Measurements from ENCODE around the gene SSH3. TPM values are rescaled to one million over a fixed set of nuclear protein-coding genes. Genes with fewer than 3 reads are reported as not detected.
A peak's percentile ranks its signal among the peaks of the same experiment; 100 is the strongest.
"Not testable (repeated sequence)": the region's sequence is repeated elsewhere in the genome, so short reads cannot be mapped to it uniquely, and the experiment has no call there.

The SSH3 gene
- total RNA-seq, 1 experiment from 2014 or later = 180 TPM

DNA sequence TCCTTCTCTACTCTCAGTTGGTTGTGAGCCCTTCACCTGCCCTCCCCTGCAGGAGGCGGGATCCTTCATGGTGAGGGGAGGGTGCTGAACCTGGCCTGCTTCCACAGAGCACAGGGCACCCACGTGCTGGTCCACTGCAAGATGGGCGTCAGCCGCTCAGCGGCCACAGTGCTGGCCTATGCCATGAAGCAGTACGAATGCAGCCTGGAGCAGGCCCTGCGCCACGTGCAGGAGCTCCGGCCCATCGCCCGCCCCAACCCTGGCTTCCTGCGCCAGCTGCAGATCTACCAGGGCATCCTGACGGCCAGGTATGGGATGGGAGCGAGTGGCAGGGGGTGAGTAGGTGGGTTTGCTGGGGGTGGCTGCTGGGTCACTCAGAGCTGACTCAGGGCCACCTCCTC lies 6.3 kb downstream of the SSH3 start:
- no peak for DNase-seq (ENCODE audit: low spot score)

DNA sequence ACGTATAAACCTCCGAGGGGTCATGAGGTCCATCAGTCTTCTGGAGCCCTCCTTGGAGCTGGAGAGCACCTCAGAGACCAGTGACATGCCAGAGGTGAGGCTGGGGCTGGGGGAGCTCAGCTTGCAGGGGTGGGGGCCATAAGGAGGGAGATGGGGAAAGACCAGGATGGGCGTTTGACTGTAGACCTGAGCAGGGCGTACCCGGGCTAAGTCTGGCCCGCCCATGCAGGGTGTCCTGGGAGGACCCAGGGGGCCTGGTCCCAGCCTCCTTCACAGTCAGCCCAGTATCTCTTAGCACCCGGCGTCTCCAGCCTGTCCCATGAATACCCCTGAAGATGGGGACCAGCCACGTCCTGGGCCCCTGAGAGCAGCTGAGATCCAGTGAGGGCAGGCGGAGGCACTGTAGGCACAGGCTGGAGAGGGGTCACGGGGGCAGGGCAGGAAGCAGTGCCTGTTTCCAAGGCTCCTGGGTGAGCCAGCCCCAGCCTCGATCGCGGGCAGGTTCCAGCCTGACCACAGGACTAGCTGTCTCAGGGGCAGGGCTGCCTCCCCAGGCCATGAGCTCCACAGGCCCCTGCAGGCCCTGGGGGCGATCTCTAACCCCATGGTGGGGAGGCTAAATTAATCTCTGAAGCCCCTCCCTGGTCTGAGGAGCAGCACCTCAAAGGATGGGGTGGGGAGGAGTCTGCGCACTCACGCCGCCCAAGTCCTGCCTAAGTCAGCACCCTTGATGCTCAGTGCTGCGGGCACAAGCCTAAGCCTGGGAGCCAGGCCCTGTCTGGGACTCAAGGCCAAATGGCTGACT lies 7.1 kb downstream of the SSH3 start:
- DNase-seq (ENCODE audit: low spot score) = peak; percentile 22

DNA sequence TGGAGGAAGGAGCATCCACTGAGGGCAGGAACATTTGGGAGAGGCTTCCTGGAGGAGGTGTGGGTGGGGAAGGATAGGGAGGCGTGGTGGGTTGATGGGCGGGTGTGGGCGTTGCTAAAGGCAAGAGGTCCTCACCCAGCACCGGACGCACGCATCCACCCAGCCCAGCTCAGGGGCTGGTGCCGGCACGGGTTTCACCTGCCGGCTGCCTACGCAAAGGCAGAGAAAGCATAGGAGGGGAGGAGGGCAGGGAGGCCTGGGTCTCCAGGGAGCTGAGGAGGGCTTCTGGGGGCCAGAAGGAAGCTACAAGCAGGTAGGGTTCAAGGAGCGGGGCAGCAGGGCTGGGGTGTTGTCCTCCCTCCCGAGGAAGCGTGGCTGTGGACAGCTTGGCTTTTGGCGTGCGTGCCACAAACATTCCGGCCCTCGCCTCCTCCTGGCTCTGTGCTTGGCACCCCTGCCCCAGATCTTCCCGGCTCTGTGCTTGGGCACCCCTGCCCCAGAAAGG lies 7.8 kb downstream of the SSH3 start:
- DNase-seq (ENCODE audit: low spot score) = no peak

DNA sequence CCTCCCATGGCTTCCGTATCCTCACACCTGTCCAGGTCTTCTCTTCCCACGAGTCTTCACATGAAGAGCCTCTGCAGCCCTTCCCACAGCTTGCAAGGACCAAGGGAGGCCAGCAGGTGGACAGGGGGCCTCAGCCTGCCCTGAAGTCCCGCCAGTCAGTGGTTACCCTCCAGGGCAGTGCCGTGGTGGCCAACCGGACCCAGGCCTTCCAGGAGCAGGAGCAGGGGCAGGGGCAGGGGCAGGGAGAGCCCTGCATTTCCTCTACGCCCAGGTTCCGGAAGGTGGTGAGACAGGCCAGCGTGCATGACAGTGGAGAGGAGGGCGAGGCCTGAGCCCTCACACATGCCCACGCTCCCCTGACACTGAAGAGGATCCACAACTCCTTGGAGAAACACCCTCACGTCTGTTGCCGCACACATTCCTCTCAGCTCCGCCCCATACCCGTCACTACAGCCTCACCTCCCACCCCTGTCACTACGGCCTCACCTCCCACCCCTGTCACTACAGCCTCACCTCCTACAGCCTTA lies 8.3 kb downstream of the SSH3 start:
- peak; percentile 80 for DNase-seq (ENCODE audit: low spot score)

DNA sequence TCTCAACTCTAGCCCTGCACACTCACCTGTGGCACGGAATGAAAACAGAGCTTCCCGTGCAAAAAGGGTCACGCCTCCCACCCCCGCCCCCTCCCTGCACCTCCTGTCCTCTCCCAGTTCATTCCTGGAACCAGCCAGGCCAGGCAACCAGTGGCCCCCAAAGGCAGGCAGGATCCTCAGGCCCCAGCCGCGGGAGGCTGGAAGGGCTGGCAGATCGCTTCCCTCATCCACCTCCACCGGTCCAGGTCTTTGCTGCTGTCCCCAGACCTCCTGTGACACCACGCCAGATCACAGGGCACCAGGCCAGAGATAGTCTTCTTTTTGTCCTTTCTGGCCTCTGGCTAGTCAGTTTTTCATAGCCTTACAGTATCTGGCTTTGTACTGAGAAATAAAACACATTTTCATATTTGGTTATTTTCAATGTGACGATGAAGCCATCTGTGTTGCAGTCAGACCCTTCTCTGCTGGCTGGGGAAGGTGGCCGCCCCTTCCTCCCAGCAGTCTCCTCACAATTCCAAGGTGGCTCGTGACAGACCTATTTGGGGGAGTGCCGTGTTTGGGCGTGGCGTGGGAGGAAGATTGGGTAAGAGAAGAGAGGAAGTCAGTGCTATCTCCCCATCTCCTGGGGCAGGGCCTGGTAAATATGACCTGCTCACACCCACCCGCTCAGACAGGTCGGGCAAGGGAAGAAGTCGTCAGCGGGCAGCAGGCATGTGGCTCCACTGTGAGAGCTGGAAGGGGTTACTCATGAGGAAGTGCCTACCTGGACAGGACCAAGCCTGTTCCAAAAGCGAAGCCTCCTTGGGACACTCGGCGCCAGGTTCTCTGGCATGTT lies 9.1 kb downstream of the SSH3 start:
- peak; percentile 94 for DNase-seq (ENCODE audit: low spot score)

DNA sequence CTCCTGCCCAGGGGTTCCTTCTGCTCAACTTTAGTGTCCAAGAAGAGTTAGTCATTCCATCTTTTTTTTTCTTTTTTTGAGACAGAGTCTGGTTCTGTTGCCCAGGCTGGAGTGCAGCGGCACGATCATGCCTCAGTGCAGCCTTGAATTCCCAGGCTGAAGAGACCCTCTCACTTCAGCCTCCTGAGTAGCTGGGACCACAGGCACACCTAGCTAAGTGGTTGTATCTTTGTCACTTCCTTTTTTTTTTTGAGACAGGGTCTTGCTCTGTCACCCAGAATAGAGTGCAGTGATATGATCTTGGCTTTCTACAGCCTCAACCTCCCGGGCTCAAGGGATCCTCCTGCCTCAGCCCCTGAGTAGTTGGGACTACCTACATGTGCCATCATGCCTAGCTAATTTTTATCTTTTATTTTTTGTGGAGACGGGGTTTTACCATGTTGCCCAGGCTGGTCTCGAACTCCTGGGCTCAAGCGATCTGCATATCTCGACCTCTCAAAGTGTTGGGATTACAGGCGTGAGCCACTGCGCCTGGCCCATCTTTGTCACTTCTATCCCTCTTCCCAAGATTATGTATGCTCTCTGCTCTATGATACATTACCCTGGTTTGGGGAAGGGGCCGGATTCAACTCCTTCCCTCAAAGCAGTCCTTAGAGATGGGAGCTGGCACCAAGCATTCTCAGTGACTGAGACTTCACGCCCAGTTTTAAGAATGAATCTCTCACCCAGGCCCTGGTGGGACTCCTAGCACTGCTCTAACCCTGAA lies 10.0 kb downstream of the SSH3 start:
- no peak for DNase-seq (ENCODE audit: low spot score)

DNA sequence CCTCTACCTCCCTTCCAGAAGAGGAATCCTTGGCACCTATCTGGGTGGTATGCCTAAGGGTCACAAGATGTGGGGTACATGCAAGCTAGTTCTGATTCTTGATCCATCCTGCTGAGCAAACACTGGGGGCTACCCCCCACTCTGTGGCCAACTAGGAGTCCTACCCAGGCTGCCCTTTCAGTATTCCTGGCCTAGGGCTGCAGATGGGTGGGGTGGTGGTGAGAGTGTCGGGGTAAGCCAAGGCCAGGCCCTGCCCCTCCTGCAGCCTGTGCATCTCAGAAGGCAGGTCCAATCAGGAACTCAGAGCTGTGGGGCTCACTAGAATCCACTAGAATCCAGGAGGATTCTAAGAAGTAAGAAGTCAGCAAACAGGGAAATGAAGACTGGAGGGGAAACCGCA lies 10.9 kb downstream of the SSH3 start:
- no peak for DNase-seq (ENCODE audit: low spot score)

DNA sequence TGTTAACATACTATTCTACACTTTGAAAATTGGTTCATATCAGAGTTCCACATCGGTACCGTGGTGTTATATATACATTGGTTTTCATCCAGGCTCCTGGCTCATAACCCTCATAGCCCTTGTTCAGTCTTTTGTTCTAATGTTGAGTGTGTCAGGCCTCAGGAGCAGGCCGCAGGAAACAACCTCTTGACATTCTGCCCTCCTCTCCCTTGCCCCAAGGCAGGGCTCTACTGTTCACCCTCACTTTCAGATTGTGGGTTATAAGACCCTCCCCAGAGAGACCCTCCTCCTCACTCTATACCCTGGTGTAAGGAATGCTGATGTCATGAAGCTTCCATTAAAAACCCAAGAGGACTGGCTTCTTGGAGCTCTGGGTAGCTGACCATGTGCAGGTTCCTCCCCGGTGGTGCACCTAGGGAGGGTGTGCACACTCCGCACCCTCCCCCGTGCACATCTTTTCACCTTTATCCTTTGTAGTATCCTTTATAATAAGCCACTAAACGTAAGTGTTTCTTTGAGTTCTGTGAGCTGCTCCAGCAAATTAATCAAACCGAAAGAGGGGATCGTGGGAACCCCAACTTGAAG lies 12.1 kb downstream of the SSH3 start:
- DNase-seq (ENCODE audit: low spot score) = no peak

DNA sequence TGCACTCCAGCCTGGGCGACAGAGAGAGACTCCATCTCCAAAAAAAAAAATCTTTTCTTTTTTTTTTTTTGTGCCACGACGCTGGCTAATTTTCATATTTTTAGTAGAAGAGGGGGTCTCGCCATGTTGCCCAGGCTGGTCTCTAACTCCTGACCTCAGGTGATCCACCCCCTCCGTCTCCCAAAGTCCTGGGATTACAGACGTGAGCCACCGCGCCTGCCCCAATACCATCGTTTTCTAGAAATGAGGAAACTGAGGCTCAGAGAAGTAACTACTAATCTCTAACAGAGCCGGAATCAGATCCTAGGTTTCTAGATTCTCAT lies 13.5 kb downstream of the SSH3 start:
- no peak for DNase-seq (ENCODE audit: low spot score)

DNA sequence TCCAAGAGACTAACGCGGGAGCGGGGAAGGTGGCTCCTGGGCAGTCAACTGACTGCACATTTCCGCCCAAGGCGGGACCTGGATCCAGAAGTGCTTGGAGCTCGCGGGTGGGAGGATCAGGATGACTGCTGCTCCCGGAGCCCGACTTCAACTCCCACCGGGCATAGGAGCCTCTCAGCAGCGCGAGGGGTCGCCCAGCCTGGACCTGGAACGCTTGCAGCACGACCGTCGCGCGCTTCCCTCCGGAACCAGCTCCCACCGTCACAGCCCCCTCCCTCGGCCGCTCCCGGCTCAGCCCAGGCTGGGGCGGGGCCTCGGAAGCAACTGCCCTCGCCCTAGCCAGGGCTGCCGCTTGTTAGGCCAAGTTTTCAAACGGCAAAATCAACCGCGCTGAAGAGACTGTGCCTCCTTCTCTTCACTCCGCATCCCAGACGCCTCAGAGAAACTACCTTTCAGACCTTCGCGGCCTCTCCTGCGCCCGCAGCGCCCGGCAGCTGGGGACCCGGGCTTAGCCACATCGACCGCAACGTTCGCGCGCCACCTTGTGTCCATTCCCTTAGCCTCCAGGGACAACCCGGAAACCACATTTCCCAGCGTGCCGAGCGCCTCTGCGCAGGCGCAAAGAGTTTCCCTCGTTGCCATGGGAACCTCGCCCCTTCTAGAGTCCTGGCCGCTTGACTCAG lies 14.0 kb downstream of the SSH3 start:
- peak; percentile 100 for DNase-seq (ENCODE audit: low spot score)

DNA sequence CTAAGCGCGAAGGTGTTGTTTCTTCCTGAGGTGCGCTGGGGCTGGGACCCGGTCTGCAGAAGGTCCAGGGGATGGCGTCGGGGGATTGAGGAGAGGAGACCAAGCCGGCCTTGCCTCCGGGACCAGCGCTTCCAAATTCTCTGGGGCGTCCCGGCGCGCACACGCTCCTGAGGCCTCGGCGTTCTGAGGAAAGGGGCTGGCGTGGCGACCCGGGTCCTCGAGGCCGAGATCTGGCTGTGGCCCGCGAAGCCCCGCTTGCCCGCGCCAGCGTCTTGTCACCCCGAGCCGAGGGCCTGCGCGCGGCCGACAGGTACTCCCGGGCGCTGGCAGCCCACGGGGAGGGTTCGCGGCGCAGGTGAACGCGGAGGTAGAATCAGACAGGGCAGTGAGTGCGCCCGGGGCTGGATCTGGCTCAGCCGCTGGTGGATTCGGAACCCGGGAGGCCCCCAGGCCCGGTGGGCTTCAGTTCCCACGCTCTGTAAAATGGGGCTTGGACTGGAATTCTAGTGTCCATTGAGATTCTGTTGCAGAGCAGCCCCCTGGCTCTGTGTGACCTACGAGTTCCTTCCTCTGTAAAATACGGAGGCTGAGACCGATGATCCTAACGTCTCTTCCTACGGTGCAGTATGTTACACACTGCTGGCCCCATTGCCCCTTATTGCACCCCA lies 14.7 kb downstream of the SSH3 start:
- DNase-seq (ENCODE audit: low spot score) = peak; percentile 53

DNA sequence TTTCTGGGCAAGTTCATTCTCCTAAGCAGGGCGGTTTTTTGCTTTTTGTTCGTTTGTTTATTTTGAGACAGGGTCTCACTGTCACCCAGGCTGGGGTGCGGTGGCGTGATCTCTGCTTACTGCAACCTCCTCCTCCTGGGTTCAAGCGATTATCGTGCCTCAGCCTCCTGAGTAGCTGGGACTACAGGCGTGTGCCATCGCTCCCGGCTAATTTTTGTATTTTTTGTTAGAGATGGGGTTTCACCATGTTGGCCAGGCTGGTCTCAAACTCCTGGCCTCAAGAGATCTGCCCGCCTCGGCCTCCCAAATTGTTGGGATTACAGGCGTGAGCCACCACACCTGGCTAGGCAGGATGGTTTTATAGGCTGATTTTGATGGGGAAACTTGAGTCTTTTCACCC lies 15.5 kb downstream of the SSH3 start:
- DNase-seq (ENCODE audit: low spot score) = not testable (repeated sequence)

DNA sequence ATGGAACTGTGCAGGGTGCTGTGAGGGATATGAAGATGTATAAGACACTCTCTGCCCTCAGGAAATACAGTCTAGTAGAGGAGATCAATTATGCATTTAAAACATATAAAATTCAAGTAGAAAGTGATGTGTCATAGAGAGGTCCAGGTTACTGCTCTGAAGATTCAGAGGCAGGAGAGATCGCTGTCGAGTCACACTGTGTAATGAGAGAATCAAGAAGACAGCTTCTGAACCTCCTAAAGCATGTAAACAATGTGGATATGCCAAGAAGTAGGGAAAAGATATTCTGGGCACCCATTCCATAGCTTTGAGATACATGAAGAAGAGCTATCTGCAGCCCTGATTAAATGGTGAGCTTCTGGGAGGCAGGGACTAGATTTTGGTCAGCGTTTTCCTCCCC lies 16.7 kb downstream of the SSH3 start:
- no peak for DNase-seq (ENCODE audit: low spot score)

DNA sequence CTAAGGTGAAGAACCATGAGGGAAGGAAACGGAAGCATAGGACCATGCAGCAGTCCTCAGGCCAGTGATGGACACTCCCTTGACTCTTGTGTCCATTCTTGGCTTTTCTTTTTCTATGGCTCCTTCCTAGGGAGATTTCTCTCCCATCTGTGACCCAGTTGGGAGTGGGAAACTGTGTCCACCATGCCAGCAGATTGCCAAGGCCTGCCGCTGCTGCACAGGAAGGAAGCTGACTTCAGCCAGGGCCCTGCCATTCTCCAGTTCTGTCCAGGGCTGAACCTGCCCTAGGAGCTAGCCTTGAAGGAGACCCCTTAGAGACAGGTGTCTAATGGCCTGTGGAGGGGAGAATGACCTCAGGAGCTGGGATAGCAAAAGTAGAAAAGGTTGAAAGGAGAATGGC lies 17.4 kb downstream of the SSH3 start:
- no peak for DNase-seq (ENCODE audit: low spot score)

DNA sequence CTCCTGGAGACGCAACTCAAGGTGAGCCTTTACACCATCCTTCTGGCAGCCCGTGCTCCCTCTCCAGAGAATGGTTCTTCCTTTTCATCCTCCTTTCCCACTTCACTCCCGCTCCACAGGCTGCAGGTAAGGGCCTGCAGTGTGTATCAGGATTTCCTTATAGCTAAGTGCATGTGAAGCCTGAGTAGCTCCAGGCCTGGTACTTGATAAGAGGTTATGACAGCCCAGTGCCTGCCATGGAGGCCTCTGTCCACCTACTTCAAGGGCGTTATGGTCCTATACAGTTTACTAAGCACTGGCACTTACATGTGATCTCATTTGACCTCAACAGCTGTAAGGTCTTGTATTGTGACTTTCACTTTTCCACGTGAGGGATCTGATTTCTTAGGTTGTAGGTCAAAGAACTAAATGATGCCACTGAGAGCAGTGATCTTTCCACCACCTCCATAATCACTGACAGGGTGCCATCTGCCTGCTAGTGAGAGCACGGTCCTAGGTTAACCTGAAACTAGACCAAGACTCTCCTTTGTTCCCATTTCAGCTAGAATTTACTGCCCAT lies 18.1 kb downstream of the SSH3 start:
- no peak for DNase-seq (ENCODE audit: low spot score)

DNA sequence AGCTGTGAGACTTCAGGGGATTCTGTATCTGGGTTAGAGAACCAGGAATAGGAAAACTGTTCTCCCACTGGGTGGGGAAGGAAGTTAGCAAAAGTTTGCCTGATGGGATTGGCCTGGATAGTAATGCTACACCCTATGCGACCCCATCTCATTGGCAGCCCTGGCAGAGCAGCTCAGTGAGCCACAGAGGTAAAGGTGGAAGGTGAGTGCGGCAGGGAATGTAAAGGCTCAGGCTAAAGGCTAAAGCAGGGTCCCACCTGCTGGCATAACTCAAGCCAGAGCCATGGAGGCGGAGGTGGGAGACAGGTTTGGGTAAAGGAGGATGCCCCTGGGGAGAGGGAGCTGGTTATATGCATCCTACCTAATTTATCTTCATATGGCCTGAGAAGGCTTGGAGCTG lies 18.7 kb downstream of the SSH3 start:
- no peak for DNase-seq (ENCODE audit: low spot score)

DNA sequence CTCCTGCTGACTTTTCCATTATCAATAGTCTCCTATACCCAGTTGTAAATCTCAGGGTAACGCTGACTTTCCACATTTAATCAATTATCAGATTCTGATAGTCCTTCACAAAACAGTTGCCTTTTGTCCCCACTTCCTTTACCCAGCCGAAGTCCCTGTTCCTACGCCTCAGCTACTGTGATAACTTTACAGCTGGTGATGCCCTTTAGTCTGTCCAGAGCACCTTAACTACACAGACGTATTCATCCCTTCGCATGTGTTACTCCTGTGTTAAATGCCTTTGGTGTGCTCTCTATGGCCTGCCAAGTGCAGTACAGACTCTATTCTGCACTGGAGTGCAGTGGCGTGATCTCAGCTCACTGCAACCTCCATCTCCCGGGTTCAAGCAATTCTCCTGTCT lies 20.2 kb downstream of the SSH3 start:
- DNase-seq (ENCODE audit: low spot score) = no peak

DNA sequence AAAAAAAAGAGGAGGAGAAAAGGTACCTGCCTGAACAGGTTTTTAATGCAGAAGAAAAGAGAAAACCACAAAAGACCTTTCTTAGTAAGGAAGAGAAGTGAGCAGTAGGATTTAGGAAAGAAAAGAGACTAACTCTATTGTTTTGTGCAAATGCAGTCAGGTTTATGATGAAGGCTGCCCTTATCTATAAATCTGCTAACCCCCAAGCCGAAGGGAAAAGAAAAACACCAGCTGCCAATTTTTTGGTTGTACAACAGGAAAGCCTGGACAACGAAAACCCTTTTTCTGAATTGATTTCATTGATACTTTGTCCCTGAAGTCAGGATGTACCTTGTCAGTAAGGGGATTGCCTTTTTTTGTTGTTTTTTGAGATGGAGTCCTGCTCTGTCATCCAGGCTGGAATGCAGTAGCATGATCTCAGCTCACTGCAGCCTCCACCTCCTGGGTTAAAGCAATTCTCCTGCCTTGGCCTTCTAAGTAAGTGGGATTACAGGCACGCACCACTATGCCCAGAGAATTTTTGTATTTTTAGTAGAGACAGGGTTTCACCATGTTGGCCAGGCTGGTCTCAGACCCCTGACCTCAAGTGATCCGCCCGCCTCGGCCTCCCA lies 28.9 kb downstream of the SSH3 start:
- DNase-seq (ENCODE audit: low spot score) = no peak

DNA sequence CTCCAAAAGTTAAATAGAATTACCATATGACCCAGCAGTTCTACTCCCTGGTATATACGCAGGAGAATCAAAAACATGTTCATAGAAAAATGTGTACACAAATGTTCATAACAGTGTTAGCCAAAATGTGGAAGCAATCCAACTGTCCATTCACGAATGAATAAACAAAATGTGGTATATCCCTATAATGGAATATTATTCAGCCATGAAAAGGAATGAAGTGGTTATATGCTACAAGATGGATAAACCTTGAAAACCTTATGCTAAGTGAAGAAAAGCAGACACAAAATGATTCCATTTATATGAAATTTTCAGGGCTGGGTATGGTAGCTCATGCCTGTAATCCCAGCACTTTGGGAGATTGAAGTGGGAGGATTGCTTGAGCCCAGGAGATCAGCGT lies 33.9 kb downstream of the SSH3 start:
- no peak for DNase-seq (ENCODE audit: low spot score)

DNA sequence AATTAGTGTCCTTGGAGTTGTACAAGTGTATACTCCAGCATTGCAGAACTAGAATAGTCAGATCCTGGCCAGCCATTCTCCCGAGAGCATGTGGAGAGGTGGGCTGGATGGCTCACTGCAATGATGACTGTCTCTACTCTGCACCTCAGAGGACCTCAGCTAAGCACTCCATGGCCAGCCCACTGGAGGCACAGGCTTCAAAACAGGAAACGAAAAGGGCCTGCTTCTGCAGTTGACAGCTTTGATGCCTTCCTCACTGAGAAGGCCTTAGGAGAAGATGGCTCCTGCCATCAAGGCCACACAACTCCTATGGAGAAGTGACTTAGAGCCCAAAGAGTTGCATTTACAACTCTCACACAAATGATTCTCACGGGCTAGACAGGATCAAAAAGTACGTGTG lies 40.9 kb downstream of the SSH3 start:
- DNase-seq (ENCODE audit: low spot score) = no peak
